Ovary (tissue), 9 donors: ENCODE measurements around the gene RPS21. TPM values are rescaled to one million over a fixed set of nuclear protein-coding genes. Genes with fewer than 3 reads are reported as not detected.

Source experiments
- DNase-seq, 5 donors: peaks; one replicate each; pipeline ENCODE4 v3.0.0-alpha.2; 2019 to 2020
- H3K27ac ChIP-seq, 2 donors: fragments of 200-600 bp; one replicate each; pipeline versions ENCODE4 v1.5.1 to v1.8.0; 2019 to 2022
- H3K27me3 ChIP-seq: fragments of 200-600 bp; one replicate; pipeline ENCODE4 v1.8.0; 2022
- H3K36me3 ChIP-seq: fragments of 200-600 bp; sonication (generic); one replicate; pipeline ENCODE4 v1.5.1; 2019
- H3K4me1 ChIP-seq: one replicate; pipeline ENCODE4 v1.8.1; 2013; ENCODE audit warnings: mild to moderate bottlenecking, moderate library complexity; ENCODE audit not compliant: insufficient read depth
- H3K4me3 ChIP-seq: fragments of 200-600 bp; sonication (generic); one replicate; pipeline ENCODE4 v1.5.1; 2017
- H3K9me3 ChIP-seq, 2 donors: fragments of 200-600 bp in 1 of 2; sonication (generic) in 1 of 2; one replicate each; pipeline versions ENCODE4 v1.5.1 to v1.8.1; 2013 to 2019; ENCODE audit warnings: mild to moderate bottlenecking in 1 of 2, moderate library complexity in 1 of 2
- CTCF ChIP-seq, 3 donors: fragments of 450-650 bp in 2 of 3; fragments of 200-600 bp in 1 of 3; IDR thresholded peaks; one replicate each; pipeline versions ENCODE4 v1.5.1 to v1.8.0; 2016 to 2022; ENCODE audit warnings: antibody characterized with exemption in 3 of 3, mild to moderate bottlenecking in 1 of 3
- EP300 ChIP-seq: sonication (generic); formaldehyde crosslinking; IDR thresholded peaks from one replicate; pipeline ENCODE4 v1.6.1; 2017; ENCODE audit warnings: antibody characterized with exemption
- POLR2A ChIP-seq: fragments of 450-650 bp; IDR thresholded peaks from one replicate; pipeline ENCODE4 v1.6.1; 2017; ENCODE audit warnings: antibody characterized with exemption, mild to moderate bottlenecking, moderate library complexity
- WGBS, 3 donors: extraction: QIAGEN DNeasy Blood & Tissue Kit in 1 of 3; methylation state at CpG; one replicate each; pipeline versions ENCODE4 v1.1.5 to v1.1.7; 2013 to 2017; 5-methylcytosine and 5-hydroxymethylcytosine counted together
- intact Hi-C, 4 donors: fragments of 100-400 bp; cut with DNase I; formaldehyde crosslinking; loops; one replicate each; pipeline versions ENCODE4 v1.11.0 to v1.15.1; 2022 to 2023
- polyA plus RNA-seq, 2 donors: library from polyadenylated mRNA; stranded (reverse); fragments of 200-250 nt in 1 of 2; fragments of 350-450 nt in 1 of 2; fragmentation: Illumina TruSeq in 1 of 2; extraction: RNeasy Lipid Tissue Mini Kit (QIAGEN cat#74804) in 1 of 2; gene quantifications; one replicate each; pipeline ENCODE4 v1.2.3, GENCODE V29; 2013 to 2014
- total RNA-seq, 7 donors: library from RNA; depleted of rRNA in 2 of 7; stranded (reverse); fragments of >200 nt in 2 of 7; fragmentation: NEBNext Ultra II Directional in 3 of 7; extraction: Animal tissue kit (Norgen Biotek cat#: 25700) in 3 of 7; gene quantifications; one replicate each; pipeline versions ENCODE4 v1.1.0 to v1.2.4, GENCODE V29; 2016 to 2023
- donor health status: DM: no; HTN: no; CAD: no; lungs with moderate emphysema.
- donor health status: DM: no; HTN: no; CAD: no.
- donor health status: Bipolar disorder and iron deficiency.
- donor health status: DM: yes; HTN: yes; CAD: no.
- donor health status: DM: no; HTN: no; CAD: no.
- donor health status: DM: yes; HTN: yes; CAD: no.

Gene RPS21
- total and polyA plus RNA-seq, 9 donors = 1,038 to 9,967 (median 2,977) TPM

- Histone ChIP-seq H3K36me3 (no peaks in the 10 kb centered on the region), H3K27ac (no peak overlapping the region), H3K4me3 (no peak overlapping the region), H3K9me3 (no peaks in the 10 kb centered on the region), H3K27me3 (no peaks in the 10 kb centered on the region), H3K4me1 (no peaks in the 10 kb centered on the region)
- 85 to 90% (median 90%) methylated on average over 3 of the region's 3 CpGs for WGBS, 3 donors
- intact Hi-C loops = no loop called here
- TF ChIP-seq CTCF (IDR thresholded peaks at IDR 0.05) = no peak
- TF ChIP-seq EP300 = no peak
- no peak for TF ChIP-seq POLR2A
- DNase-seq = no peak
These were observed 49.8 kb downstream of the RPS21 start for GRCh38 chr20:62436692-62437091.

DNA sequence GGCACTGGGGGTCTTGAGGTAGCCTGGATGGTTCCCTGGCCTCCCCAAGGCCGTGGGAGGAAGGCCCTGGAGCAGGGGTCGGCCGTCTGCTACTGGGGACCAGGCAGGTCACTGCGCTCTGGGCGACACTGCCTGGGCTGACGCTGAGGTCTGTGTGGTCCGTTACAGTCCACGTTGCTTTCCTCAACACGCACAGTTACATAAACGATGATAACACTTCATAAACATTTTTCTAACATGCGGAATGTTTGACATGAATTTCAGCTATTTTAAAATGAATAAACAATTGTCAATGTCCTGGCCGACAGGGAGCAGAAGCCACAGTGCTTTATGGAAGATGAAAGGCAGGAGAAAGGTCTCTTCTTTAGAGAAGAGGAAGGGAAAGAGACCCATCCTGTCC, 50.6 kb downstream of the RPS21 start:
- H3K27ac ChIP-seq = no peak overlapping the region
- no peaks in the 10 kb centered on the region for H3K36me3 ChIP-seq
- H3K4me1 ChIP-seq = no peaks in the 10 kb centered on the region
- no peak for DNase-seq
- intact Hi-C loops = no loop called here
- H3K4me3 ChIP-seq = no peak overlapping the region
- TF ChIP-seq CTCF (IDR thresholded peaks at IDR 0.05) (no peak), POLR2A (no peak), EP300 (no peak)
- 12 to 52% (median 14%) methylated on average over 12 of the region's 12 CpGs for WGBS, 3 donors
- H3K9me3 ChIP-seq = no peaks in the 10 kb centered on the region
- no peaks in the 10 kb centered on the region for H3K27me3 ChIP-seq

DNA sequence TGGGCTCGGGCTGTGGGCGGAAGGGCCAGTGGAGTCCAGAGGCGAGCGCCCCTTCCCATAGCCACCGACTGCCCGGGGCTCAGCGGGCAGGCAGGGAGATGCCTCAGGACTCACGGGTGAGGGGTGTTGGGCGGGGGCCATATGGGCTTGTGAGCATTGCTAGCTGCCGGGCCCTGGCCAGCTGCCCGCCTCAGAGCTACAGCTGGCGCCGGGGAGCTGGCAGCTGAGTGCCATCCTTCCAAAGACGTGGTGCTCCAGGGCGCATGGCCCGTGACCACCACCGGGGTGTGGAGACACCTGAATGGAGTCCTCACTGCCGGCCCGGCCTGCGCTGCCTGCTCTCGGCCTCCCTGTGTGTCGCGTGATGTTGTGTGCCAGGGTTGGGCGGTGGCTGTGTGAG, 51.0 kb downstream of the RPS21 start:
- H3K4me1 ChIP-seq = no peaks in the 10 kb centered on the region
- H3K27me3 ChIP-seq = no peaks in the 10 kb centered on the region
- H3K36me3 ChIP-seq = no peaks in the 10 kb centered on the region
- intact Hi-C loops = no loop called here
- H3K9me3 ChIP-seq = no peaks in the 10 kb centered on the region
- 47 to 69% (median 53%) methylated on average over 21 to 24 of the region's 24 CpGs for WGBS, 3 donors
- no peak overlapping the region for H3K4me3 ChIP-seq
- TF ChIP-seq POLR2A (no peak), CTCF (IDR thresholded peaks at IDR 0.05) (no peak), EP300 (no peak)
- H3K27ac ChIP-seq = no peak overlapping the region
- DNase-seq = no peak

Other genes starting within 250 kb of the RPS21 start
- gene PSMA7, start 243.7 kb upstream of the RPS21 start, total RNA-seq = 100 to 1,000 TPM; 163 to 214 (median 168) TPM
- 100 to 1,000 TPM; 105 to 212 TPM for gene PSMA7, start 243.7 kb upstream of the RPS21 start, polyA plus RNA-seq
- gene SS18L1, start 243.3 kb upstream of the RPS21 start, total RNA-seq = 10 to 100 TPM in 6 of 7 donors, 1 to 10 TPM in 1; 9.5 to 14.3 (median 12.4) TPM
- 1 to 10 TPM; 7.7 to 8.7 TPM for gene SS18L1, start 243.3 kb upstream of the RPS21 start, polyA plus RNA-seq
- gene MTG2, start 204.1 kb upstream of the RPS21 start, total RNA-seq = 10 to 100 TPM; 16.2 to 36.9 (median 33.3) TPM
- 10 to 100 TPM; 12.7 to 35.5 TPM for gene MTG2, start 204.1 kb upstream of the RPS21 start, polyA plus RNA-seq
- gene HRH3, start 166.8 kb upstream of the RPS21 start, total RNA-seq = not detected
- gene HRH3, start 166.8 kb upstream of the RPS21 start, polyA plus RNA-seq = not detected
- 10 to 100 TPM; 17.9 to 42.2 (median 36.6) TPM for gene OSBPL2, start 148.6 kb upstream of the RPS21 start, total RNA-seq
- gene OSBPL2, start 148.6 kb upstream of the RPS21 start, polyA plus RNA-seq = 10 to 100 TPM; 14.2 to 30.1 TPM
- gene ADRM1, start 84.1 kb upstream of the RPS21 start, total RNA-seq = 100 to 1,000 TPM in 1 of 7 donors, 10 to 100 TPM in 6; 42.8 to 109 (median 56.3) TPM
- gene ADRM1, start 84.1 kb upstream of the RPS21 start, polyA plus RNA-seq = 10 to 100 TPM in 1 of 2 donors, 1 to 10 TPM in 1; 7.8 to 52.5 TPM
- gene LAMA5, start 19.8 kb upstream of the RPS21 start, total RNA-seq = 100 to 1,000 TPM in 1 of 7 donors, 10 to 100 TPM in 6; 24.7 to 115 (median 51.2) TPM
- gene LAMA5, start 19.8 kb upstream of the RPS21 start, polyA plus RNA-seq = 10 to 100 TPM in 1 of 2 donors, 1 to 10 TPM in 1; 4.7 to 42.2 TPM
- 1 to 10 TPM; 3.6 to 7.0 (median 4.9) TPM for gene CABLES2, start 20.2 kb downstream of the RPS21 start, total RNA-seq
- gene CABLES2, start 20.2 kb downstream of the RPS21 start, polyA plus RNA-seq = 1 to 10 TPM; 2.7 to 4.1 TPM
- gene RBBP8NL, start 40.4 kb downstream of the RPS21 start, total RNA-seq = under 1 TPM in 2 of 7 donors, not detected in 5; 0.32 to 0.46 TPM
- gene RBBP8NL, start 40.4 kb downstream of the RPS21 start, polyA plus RNA-seq = not detected
- 1 to 10 TPM in 2 of 7 donors, under 1 TPM in 3, not detected in 2; 0.13 to 5.5 (median 0.92) TPM for gene GATA5, start 88.9 kb downstream of the RPS21 start, total RNA-seq
- 1 to 10 TPM in 1 of 2 donors, under 1 TPM in 1; 0.08 to 1.3 TPM for gene GATA5, start 88.9 kb downstream of the RPS21 start, polyA plus RNA-seq